ENCODE measurements around the gene NR2F6.

- no peak for TF ChIP-seq ZNF433 (tag by site-specific recombination; IDR thresholded peaks at IDR 0.05; ENCODE audit: low read depth)
- no peak for TF ChIP-seq ZBTB7A (tag by site-specific recombination; IDR thresholded peaks at IDR 0.05; ENCODE audit: low read depth)
- TF ChIP-seq ZNF768 (tag by site-specific recombination; IDR thresholded peaks at IDR 0.05), result no peak
Measured at GRCh38 chr19:17286752-17287151, 41.0 kb upstream of the NR2F6 start.

Measured in HEK293 (cell line).